SU-DHL-6 (cell line): ENCODE measurements around the gene GSDMA.
"Not testable (repeated sequence)": the region's sequence is repeated elsewhere in the genome, so short reads cannot be mapped to it uniquely, and the experiment has no call there.

ENCODE experiments used
- CTCF ChIP-seq: fragments of 200-600 bp; sonication (generic); IDR thresholded peaks from one replicate; pipeline ENCODE4 v1.5.1; 2017; ENCODE audit warnings: antibody characterized with exemption, mild to moderate bottlenecking, low read length, moderate library complexity; ENCODE audit not compliant: insufficient read depth, poor library complexity, severe bottlenecking
- EZH2phosphoT487 ChIP-seq: fragments of 200-600 bp; sonication (generic), shearing (Covaris generic); conservative IDR thresholded peaks from 2 replicates; pipeline ENCODE4 v1.6.1; 2018; ENCODE audit warnings: mild to moderate bottlenecking, antibody characterized with exemption, low read length, moderate library complexity, mixed read lengths

GRCh38 chr17:40001335-40001734 is 38.5 kb downstream of the GSDMA start:
- not testable (repeated sequence) for TF ChIP-seq CTCF, EZH2phosphoT487
